Fibroblast of mammary gland (primary cell): Measurements from ENCODE around the gene EPB41L4B.
"Not testable (repeated sequence)": the region's sequence is repeated elsewhere in the genome, so short reads cannot be mapped to it uniquely, and the experiment has no call there.

Experiments used
- DNase-seq: peaks from one replicate; pipeline ENCODE4 v3.0.0-alpha.2; 2010; ENCODE audit warnings: low read depth
- H3K4me3 ChIP-seq: 2 replicates; pipeline ENCODE4 v1.5.1; 2011; ENCODE audit warnings: low read depth, mild to moderate bottlenecking, low read length, moderate library complexity; ENCODE audit not compliant: control insufficient read depth
- CTCF ChIP-seq: conservative IDR thresholded peaks from 2 replicates; pipeline ENCODE4 v1.5.1; 2011; ENCODE audit warnings: low read depth, low read length, inconsistent platforms; ENCODE audit not compliant: control insufficient read depth, insufficient read depth

EPB41L4B gene

GRCh38 chr9:109290385-109290784, 30.5 kb downstream of the EPB41L4B start:
- DNase-seq: no peak
- no peak for TF ChIP-seq CTCF
- no peak overlapping the region for H3K4me3 ChIP-seq

GRCh38 chr9:109289931-109290330, 30.9 kb downstream of the EPB41L4B start:
- no peak for DNase-seq
- H3K4me3 ChIP-seq: no peak overlapping the region
- TF ChIP-seq CTCF: no peak

GRCh38 chr9:109289186-109289585, 31.7 kb downstream of the EPB41L4B start:
- DNase-seq: no peak
- TF ChIP-seq CTCF: no peak
- no peak overlapping the region for H3K4me3 ChIP-seq

- no peak for DNase-seq
- H3K4me3 ChIP-seq: no peak overlapping the region
- TF ChIP-seq CTCF: no peak
These were observed 33.9 kb downstream of the EPB41L4B start for GRCh38 chr9:109286981-109287380.

GRCh38 chr9:109286571-109286977, 34.3 kb downstream of the EPB41L4B start:
- DNase-seq: peak; percentile 41
- H3K4me3 ChIP-seq: no peak overlapping the region
- TF ChIP-seq CTCF: no peak

GRCh38 chr9:109283672-109284071, 37.2 kb downstream of the EPB41L4B start:
- not testable (repeated sequence) for H3K4me3 ChIP-seq, DNase-seq

- TF ChIP-seq CTCF: no peak
- DNase-seq: no peak
These were observed 37.8 kb downstream of the EPB41L4B start for GRCh38 chr9:109283012-109283411.

GRCh38 chr9:109282302-109282701, 38.6 kb downstream of the EPB41L4B start:
- TF ChIP-seq CTCF: no peak
- no peak for DNase-seq

More at GRCh38 chr9:109283012-109283411, 37.8 kb downstream of the EPB41L4B start:
- no peak overlapping the region for H3K4me3 ChIP-seq

More at GRCh38 chr9:109282302-109282701, 38.6 kb downstream of the EPB41L4B start:
- H3K4me3 ChIP-seq: no peak overlapping the region
